Thyroid gland (tissue), 4 donors: ENCODE results near the gene B9D1. TPM values are rescaled to one million over a fixed set of nuclear protein-coding genes. Genes with fewer than 3 reads are reported as not detected.

Source experiments
- DNase-seq, 2 donors: peaks; one replicate each; pipeline ENCODE4 v3.0.0-alpha.2; 2019
- H3K27ac ChIP-seq, 3 donors: fragments of 200-600 bp; sonication (generic); 1 replicate in 2 of 3; 2 replicates in 1 of 3; pipeline ENCODE4 v1.5.1; 2016 to 2019; ENCODE audit warnings: mild to moderate bottlenecking in 1 of 3, moderate library complexity in 1 of 3
- H3K27me3 ChIP-seq: fragments of 200-600 bp; sonication (generic); one replicate; pipeline ENCODE4 v1.5.1; 2019
- H3K36me3 ChIP-seq, 2 donors: fragments of 200-600 bp; sonication (generic); one replicate each; pipeline ENCODE4 v1.5.1; 2016 to 2019
- H3K4me1 ChIP-seq, 2 donors: fragments of 200-600 bp; sonication (generic); one replicate each; pipeline ENCODE4 v1.5.1; 2017 to 2019
- H3K4me3 ChIP-seq, 3 donors: fragments of 200-600 bp; sonication (generic); replicated peaks in 1 of 3; 1 replicate in 2 of 3; 2 replicates in 1 of 3; pipeline ENCODE4 v1.5.1; 2016; ENCODE audit warnings: mild to moderate bottlenecking in 1 of 3
- H3K9me3 ChIP-seq: fragments of 200-600 bp; sonication (generic); one replicate; pipeline ENCODE4 v1.5.1; 2017
- POLR2A ChIP-seq, 2 donors: fragments of 450-650 bp; IDR thresholded peaks; one replicate each; pipeline ENCODE4 v1.6.1; 2017; ENCODE audit warnings: antibody characterized with exemption in 2 of 2, mild to moderate bottlenecking in 2 of 2, moderate library complexity in 1 of 2
- WGBS, 2 donors: methylation state at CpG; one replicate each; pipeline ENCODE4 v1.1.5; 2017; 5-methylcytosine and 5-hydroxymethylcytosine counted together
- intact Hi-C: fragments of 100-400 bp; cut with DNase I; formaldehyde crosslinking; loops from one replicate; pipeline ENCODE4 v1.15.1; 2023
- total RNA-seq, 4 donors: library from RNA; depleted of rRNA; stranded (reverse); fragments of >200 nt; gene quantifications; one replicate each; pipeline ENCODE4 v1.2.3, GENCODE V29; 2016
- TF ChIP-seq, protein P1 (sequence below), 6 experiments: fragments of 200-600 bp in 3 of 6; fragments of 450-650 bp in 3 of 6; sonication (generic) in 3 of 6; IDR thresholded peaks; one replicate each; pipeline ENCODE4 v1.5.1; 2016 to 2019; ENCODE audit warnings: antibody characterized with exemption in 6 of 6, mild to moderate bottlenecking in 2 of 6, inconsistent platforms in 1 of 6, moderate library complexity in 1 of 6

Gene B9D1
- total RNA-seq, 4 donors from 2014 or later, result 45.0 to 104 (median 90.3) TPM

DNA sequence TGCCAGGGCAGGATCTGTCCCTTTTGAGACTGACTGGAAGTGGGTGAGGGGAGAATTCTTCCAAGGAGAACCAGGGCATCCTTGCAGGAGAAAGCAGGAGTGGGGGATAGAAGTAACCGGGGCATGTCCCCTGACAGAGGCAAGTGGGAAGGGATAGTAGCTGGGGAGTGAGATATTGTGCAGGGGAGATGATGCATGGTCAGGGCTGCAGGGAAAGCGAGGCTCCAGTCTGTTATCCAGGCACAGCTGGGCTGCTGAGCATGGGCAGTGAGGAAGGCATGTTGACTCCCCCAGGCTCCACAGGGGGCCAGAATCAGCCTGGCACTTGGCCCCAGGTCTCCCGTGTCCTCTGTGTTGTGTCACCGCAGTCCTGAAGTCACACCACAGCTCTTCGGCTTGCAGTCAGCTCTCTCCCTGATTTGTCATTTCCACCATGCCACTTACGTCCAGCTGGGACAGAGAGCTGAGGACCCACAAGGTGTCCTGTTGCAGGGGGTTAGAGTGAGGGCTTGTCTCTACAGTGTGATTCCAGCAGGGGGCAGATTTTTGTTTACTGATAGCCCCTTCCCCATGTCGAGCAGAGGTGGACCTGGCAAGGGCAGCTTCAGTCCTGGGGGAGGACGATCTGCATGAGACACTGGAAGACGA is 40.9 kb downstream of the B9D1 start:
- Histone ChIP-seq H3K4me1 (peaks cover 18 to 21% of the 10 kb centered on the region in 2 donors), H3K36me3 (no peaks in the 10 kb centered on the region), H3K27ac (no peak overlapping the region), H3K4me3 (no peak overlapping the region), H3K9me3 (no peaks in the 10 kb centered on the region), H3K27me3 (no peaks in the 10 kb centered on the region)
- 86 to 90% methylated on average over 9 of the region's 9 CpGs for WGBS, 2 donors
- TF ChIP-seq POLR2A (IDR thresholded peaks at IDR 0.05), result no peak
- TF ChIP-seq, protein P1, sequence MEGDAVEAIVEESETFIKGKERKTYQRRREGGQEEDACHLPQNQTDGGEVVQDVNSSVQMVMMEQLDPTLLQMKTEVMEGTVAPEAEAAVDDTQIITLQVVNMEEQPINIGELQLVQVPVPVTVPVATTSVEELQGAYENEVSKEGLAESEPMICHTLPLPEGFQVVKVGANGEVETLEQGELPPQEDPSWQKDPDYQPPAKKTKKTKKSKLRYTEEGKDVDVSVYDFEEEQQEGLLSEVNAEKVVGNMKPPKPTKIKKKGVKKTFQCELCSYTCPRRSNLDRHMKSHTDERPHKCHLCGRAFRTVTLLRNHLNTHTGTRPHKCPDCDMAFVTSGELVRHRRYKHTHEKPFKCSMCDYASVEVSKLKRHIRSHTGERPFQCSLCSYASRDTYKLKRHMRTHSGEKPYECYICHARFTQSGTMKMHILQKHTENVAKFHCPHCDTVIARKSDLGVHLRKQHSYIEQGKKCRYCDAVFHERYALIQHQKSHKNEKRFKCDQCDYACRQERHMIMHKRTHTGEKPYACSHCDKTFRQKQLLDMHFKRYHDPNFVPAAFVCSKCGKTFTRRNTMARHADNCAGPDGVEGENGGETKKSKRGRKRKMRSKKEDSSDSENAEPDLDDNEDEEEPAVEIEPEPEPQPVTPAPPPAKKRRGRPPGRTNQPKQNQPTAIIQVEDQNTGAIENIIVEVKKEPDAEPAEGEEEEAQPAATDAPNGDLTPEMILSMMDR (IDR thresholded peaks at IDR 0.05), result no peak
- intact Hi-C loops, result no loop called here
- no peak for DNase-seq

DNA sequence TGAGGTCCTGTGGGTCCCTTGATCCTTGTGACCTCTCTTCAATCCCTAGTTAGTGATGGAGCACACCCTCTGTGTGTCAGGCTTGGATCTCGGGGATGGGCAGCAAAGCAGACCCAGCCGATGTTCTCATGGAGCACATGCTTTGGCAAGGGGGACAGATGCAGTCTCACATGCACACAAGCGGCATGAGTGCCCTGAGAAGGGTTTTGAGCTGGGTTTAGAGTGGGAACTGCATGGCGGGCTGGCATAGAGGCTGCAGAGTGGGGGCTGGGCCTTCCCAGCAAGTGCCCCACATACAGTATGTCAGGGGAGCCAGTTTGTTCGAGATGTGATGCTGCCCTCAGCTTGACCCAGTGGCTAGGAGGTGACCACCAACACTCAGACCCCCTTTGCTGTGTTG is 41.6 kb downstream of the B9D1 start:
- no peaks in the 10 kb centered on the region for H3K36me3 ChIP-seq
- no peak overlapping the region for H3K4me3 ChIP-seq
- no peak for DNase-seq
- TF ChIP-seq, protein P1 (IDR thresholded peaks at IDR 0.05), result no peak
- TF ChIP-seq POLR2A (IDR thresholded peaks at IDR 0.05), result no peak
- H3K9me3 ChIP-seq, result no peaks in the 10 kb centered on the region
- intact Hi-C loops, result no loop called here
- no peaks in the 10 kb centered on the region for H3K27me3 ChIP-seq
- WGBS, 2 donors, result 69 to 90% methylated on average over 5 of the region's 5 CpGs
- no peak overlapping the region for H3K27ac ChIP-seq
- peaks cover 25 to 28% of the 10 kb centered on the region in 2 donors for H3K4me1 ChIP-seq

DNA sequence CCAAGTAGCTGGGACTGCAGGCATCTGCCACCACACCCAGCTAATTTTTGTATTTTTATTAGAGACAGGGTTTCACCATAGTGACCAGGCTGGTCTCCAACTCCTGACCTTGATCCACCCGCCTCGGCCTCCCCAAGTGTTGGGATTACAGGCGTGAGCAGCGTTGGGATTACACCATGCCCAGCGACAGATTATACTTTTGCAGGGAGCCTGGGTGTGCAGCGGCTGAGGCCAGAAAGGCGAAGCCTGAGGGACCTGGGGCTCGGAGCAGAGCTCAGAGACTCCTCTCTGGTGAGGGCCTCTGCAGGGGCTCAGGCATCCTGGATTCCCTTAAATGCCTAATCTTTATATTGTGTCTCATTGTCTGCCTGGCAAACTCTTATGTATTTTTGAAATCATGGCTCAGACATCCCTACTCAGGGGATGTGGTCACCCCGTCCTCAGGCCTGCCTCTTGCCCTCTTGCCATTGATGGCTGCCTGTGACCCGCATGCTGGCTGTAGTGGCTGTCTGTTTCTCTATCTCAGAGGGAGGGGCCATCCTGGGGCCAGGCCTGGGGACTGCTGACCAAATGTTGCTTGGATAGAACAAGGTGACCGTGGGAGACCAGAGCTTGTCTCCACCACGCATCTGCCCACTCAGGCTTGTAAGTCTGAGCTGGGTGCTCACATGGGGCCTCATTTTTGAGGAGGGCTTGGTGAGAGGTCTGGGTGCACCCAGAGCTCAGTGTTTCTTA is 42.6 kb downstream of the B9D1 start:
- Histone ChIP-seq H3K27me3 (no peaks in the 10 kb centered on the region), H3K36me3 (no peaks in the 10 kb centered on the region), H3K4me3 (no peak overlapping the region), H3K27ac (peak overlapping the region in 1 of 3 donors; percentile 89), H3K4me1 (peaks cover 25 to 32% of the 10 kb centered on the region in 2 donors), H3K9me3 (no peaks in the 10 kb centered on the region)
- 94 to 95% methylated on average over 9 to 12 of the region's 12 CpGs for WGBS, 2 donors
- TF ChIP-seq, protein P1 (IDR thresholded peaks at IDR 0.05), result no peak
- TF ChIP-seq POLR2A (IDR thresholded peaks at IDR 0.05), result no peak
- DNase-seq, result no peak
- intact Hi-C loops, result no loop called here

DNA sequence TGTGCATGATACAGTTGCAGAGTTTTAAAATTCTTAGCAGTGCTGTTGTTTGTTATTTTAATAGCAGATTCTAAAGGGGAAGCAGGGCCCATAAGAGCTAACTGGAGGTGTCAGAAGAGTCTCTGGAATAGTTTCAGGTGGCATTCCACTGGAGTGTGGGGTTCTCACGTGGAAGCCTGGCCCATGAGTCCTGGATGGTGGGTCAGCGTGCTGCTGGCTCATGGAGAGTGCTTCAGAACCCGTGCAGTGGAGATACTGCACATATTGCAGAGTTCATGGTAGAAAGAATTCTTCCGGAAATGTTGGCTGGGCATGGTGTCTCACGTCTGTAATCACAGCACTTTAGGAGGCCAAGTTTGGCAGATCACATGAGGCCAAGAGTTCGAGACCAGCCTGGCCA is 43.9 kb downstream of the B9D1 start:
- Histone ChIP-seq H3K4me1 (peaks cover 35 to 41% of the 10 kb centered on the region in 2 donors), H3K36me3 (no peaks in the 10 kb centered on the region), H3K27me3 (no peaks in the 10 kb centered on the region), H3K4me3 (no peak overlapping the region), H3K27ac (peak overlapping the region; percentile 84 to 89 (median 87)), H3K9me3 (no peaks in the 10 kb centered on the region)
- no peak for TF ChIP-seq POLR2A (IDR thresholded peaks at IDR 0.05)
- WGBS, 2 donors, result 30 to 38% methylated on average over 6 of the region's 6 CpGs
- intact Hi-C loops, result no loop called here
- DNase-seq, result peak; percentile 79 to 82

DNA sequence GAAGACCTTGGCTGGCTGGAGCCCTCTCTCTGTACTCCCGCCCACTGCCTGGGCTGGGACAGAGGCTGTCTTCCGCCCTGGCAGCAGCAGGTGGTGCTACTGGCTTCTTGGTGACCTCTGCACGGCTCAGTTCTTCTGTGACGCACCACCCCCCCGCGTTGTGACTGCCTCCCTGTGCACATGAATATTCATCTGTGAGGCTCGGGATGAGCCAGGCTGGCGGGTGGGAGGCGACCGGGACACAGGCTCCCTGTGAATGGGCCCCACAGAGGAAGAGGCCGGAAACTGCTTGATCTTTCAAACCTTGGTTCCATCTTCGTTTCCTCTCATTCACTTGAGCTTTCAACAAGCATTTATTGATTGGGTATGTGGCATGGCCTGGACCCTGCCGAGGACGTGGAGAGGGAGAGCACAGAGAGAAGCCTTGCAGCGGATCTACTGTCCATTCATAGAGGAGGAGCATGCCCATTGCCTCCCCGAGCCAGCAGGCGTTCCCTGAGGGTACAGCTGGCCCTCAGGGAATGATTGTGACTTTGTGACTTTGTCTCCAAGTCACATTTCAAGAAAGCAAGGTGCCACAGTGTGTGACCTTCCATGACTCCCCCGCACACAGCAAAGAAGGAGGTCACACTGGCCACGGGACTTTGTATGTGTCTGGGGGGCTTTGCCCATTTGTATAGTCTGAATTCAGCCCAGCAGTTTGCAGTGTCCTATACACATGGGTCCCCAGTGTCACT is 45.0 kb downstream of the B9D1 start:
- DNase-seq, result peak; percentile 97 to 98
- intact Hi-C loops, result no loop called here
- Histone ChIP-seq H3K27ac (peak overlapping the region; percentile 84 to 89 (median 87)), H3K4me1 (peaks cover 37 to 47% of the 10 kb centered on the region in 2 donors), H3K36me3 (peaks cover 0 to 3% of the 10 kb centered on the region in 2 donors), H3K27me3 (no peaks in the 10 kb centered on the region), H3K4me3 (no peak overlapping the region), H3K9me3 (no peaks in the 10 kb centered on the region)
- WGBS, 2 donors, result 28 to 33% methylated on average over 17 to 19 of the region's 19 CpGs
- peak in 1 of 2 donors; percentile 62 for TF ChIP-seq POLR2A (IDR thresholded peaks at IDR 0.05)
- TF ChIP-seq, protein P1 (IDR thresholded peaks at IDR 0.05), result peak in 5 of 6 experiments; percentile 14 to 53 (median 39)
